Measurements from ENCODE around the gene TBC1D3B. TPM values are rescaled to one million over a fixed set of nuclear protein-coding genes. Genes with fewer than 3 reads are reported as not detected.

TBC1D3B gene
- total and polyA plus RNA-seq, 10 of the 15 experiments (the other 5 are each of a cell fraction or from before 2014, with no cell fraction given), result 0.67 to 8.5 (median 1.7) TPM; not detected in 2

DNA sequence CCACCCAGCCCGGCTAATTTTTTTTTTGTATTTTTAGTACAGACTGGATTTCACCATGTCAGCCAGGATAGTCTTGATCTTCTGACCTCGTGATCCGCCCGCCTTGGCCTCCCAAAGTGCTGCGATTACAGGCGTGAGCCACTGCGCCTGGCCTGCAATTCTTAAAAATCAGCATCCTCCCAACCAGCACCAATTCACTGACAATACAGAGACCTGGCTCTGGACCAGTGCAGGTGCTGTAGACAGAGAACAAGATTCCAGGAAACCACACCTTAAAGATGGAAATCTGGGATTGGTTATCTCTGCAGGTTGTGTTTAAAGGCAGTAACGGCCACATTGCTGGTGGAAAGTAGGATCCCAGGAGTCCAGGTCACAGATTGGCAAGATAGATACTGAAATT lies 33.6 kb downstream of the TBC1D3B start (continued):
- TF ChIP-seq, protein P1, sequence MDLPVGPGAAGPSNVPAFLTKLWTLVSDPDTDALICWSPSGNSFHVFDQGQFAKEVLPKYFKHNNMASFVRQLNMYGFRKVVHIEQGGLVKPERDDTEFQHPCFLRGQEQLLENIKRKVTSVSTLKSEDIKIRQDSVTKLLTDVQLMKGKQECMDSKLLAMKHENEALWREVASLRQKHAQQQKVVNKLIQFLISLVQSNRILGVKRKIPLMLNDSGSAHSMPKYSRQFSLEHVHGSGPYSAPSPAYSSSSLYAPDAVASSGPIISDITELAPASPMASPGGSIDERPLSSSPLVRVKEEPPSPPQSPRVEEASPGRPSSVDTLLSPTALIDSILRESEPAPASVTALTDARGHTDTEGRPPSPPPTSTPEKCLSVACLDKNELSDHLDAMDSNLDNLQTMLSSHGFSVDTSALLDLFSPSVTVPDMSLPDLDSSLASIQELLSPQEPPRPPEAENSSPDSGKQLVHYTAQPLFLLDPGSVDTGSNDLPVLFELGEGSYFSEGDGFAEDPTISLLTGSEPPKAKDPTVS (IDR thresholded peaks at IDR 0.05; ENCODE audit: low read depth, low read length), result no peak
- TF ChIP-seq, protein P2, sequence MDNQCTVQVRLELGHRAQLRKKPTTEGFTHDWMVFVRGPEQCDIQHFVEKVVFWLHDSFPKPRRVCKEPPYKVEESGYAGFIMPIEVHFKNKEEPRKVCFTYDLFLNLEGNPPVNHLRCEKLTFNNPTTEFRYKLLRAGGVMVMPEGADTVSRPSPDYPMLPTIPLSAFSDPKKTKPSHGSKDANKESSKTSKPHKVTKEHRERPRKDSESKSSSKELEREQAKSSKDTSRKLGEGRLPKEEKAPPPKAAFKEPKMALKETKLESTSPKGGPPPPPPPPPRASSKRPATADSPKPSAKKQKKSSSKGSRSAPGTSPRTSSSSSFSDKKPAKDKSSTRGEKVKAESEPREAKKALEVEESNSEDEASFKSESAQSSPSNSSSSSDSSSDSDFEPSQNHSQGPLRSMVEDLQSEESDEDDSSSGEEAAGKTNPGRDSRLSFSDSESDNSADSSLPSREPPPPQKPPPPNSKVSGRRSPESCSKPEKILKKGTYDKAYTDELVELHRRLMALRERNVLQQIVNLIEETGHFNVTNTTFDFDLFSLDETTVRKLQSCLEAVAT (IDR thresholded peaks at IDR 0.05), result no peak
- TF ChIP-seq, protein P3, sequence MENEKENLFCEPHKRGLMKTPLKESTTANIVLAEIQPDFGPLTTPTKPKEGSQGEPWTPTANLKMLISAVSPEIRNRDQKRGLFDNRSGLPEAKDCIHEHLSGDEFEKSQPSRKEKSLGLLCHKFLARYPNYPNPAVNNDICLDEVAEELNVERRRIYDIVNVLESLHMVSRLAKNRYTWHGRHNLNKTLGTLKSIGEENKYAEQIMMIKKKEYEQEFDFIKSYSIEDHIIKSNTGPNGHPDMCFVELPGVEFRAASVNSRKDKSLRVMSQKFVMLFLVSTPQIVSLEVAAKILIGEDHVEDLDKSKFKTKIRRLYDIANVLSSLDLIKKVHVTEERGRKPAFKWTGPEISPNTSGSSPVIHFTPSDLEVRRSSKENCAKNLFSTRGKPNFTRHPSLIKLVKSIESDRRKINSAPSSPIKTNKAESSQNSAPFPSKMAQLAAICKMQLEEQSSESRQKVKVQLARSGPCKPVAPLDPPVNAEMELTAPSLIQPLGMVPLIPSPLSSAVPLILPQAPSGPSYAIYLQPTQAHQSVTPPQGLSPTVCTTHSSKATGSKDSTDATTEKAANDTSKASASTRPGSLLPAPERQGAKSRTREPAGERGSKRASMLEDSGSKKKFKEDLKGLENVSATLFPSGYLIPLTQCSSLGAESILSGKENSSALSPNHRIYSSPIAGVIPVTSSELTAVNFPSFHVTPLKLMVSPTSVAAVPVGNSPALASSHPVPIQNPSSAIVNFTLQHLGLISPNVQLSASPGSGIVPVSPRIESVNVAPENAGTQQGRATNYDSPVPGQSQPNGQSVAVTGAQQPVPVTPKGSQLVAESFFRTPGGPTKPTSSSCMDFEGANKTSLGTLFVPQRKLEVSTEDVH (IDR thresholded peaks at IDR 0.05; ENCODE audit: low read depth, partially characterized antibody), result no peak
- TF ChIP-seq YBX1 (IDR thresholded peaks at IDR 0.05), result no peak

DNA sequence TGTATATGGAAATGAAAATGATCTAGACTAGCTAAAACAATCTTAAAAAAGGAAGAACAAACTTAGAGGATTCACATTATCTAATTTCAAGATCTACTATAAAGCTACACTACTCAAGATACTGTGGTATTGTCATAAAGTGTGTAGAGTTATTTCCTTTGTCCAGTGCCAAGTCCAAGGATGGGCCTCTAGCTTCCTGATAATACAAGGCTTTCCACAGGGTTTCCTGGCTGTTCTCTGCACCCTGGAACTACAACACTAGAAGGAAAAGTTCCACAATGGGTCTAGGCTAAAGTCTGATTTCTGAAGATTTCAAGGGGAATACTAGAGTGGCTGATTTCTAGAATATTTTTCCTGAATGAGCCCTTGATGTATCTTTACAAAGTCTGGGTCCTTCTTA lies 34.2 kb downstream of the TBC1D3B start:
- H3K9ac ChIP-seq (ENCODE audit: control insufficient read depth, insufficient read depth, low read length), result no peak overlapping the region
- ChIA-PET CTCF (interaction anchor here (0.8 to 12.0 kb wide), 4 partner anchors 61 to 194 kb away, joined by 3 to 622 read pairs (median 10); partner anchors contain the start of gene CCL16), POLR2A (interaction anchor here (0.7 to 1.1 kb wide), 3 partner anchors 9 to 379 kb away, joined by 3 read pairs; no protein-coding TSS in a partner anchor), SMC1A (ENCODE audit: uncharacterized antibody, unreplicated experiment) (interaction anchor here (1.3 to 10.6 kb wide), 7 partner anchors 8 to 173 kb away, joined by 3 to 118 read pairs (median 7); partner anchors contain the start of gene CCL3), RAD21 (ENCODE audit: unreplicated experiment) (interaction anchor here (1.5 to 2.2 kb wide), 2 partner anchors 70 to 164 kb away, joined by 4 to 9 read pairs; no protein-coding TSS in a partner anchor)
- no peaks in the 10 kb centered on the region for H3K79me2 ChIP-seq (ENCODE audit: control insufficient read depth, insufficient read depth, low read length)
- no peaks in the 10 kb centered on the region for H3K4me1 ChIP-seq (ENCODE audit: control insufficient read depth, insufficient read depth, low read length)
- peaks cover 3% of the 10 kb centered on the region; the same call in 2 of the 3 replicates for H3K9me3 ChIP-seq (replicated peaks; ENCODE audit: control insufficient read depth, insufficient read depth, low read length)
- BruUV-seq (replicated peaks), result no TSS peak
- H3K4me2 ChIP-seq (ENCODE audit: control insufficient read depth, insufficient read depth), result no peak overlapping the region
- ATAC-seq (no peak), DNase-seq (ENCODE audit: low read depth, low spot score) (no peak), FAIRE-seq (no peak)
- no peaks in the 10 kb centered on the region for H4K20me1 ChIP-seq (ENCODE audit: control insufficient read depth, insufficient read depth)
- no peak overlapping the region for H3K27ac ChIP-seq (ENCODE audit: control insufficient read depth, insufficient read depth)
- H3K27me3 ChIP-seq (replicated peaks in 1 of 2; ENCODE audit: control insufficient read depth in 2 of 2, insufficient read depth in 2 of 2, low read length in 1 of 2), result no peaks in the 10 kb centered on the region
- in situ Hi-C loops (cut with MboI) (loop anchor here (25.0 kb wide), 1 partner anchor 345 kb away; the partner anchor contains the start of gene ZNHIT3), intact Hi-C loops (cut with micrococcal nuclease; ENCODE audit: unreplicated experiment) (loop anchor here (10.0 kb wide), 1 partner anchor 343 kb away; the partner anchor contains the start of gene ZNHIT3)
- no peak overlapping the region for H3K4me3 ChIP-seq
- TF ChIP-seq SIX5 (IDR thresholded peaks at IDR 0.05; ENCODE audit: low read depth, low read length, severe bottlenecking), result no peak
- no peak for TF ChIP-seq LARP7 (IDR thresholded peaks at IDR 0.05)
- TF ChIP-seq MTA3 (IDR thresholded peaks at IDR 0.05; ENCODE audit: borderline replicate concordance, low read length), result no peak
- TF ChIP-seq ASH2L (IDR thresholded peaks at IDR 0.05; ENCODE audit: borderline replicate concordance, low read depth), result no peak
- TF ChIP-seq SMAD1 (IDR thresholded peaks at IDR 0.05; ENCODE audit: low read depth, partially characterized antibody), result no peak
- TF ChIP-seq CEBPB (IDR thresholded peaks at IDR 0.05; ENCODE audit: borderline replicate concordance in 1 of 2, low read depth in 2 of 2, low read length in 2 of 2), result no peak
- TF ChIP-seq SMAD5 (IDR thresholded peaks at IDR 0.05; ENCODE audit: low read depth), result no peak
- TF ChIP-seq POLR2A (IDR thresholded peaks at IDR 0.05; ENCODE audit: low read depth, low read length), result no peak
- TF ChIP-seq IKZF1 (conservative IDR thresholded peaks at IDR 0.05), result no peak
- H3K36me3 ChIP-seq (ENCODE audit: control insufficient read depth in 2 of 2, insufficient read depth in 2 of 2, low read length in 1 of 2), result no peaks in the 10 kb centered on the region
- no peak overlapping the region for H2AFZ ChIP-seq (ENCODE audit: control insufficient read depth, low read depth, low read length)
